ENCODE results near the gene NDP. TPM values are rescaled to one million over a fixed set of nuclear protein-coding genes. Genes with fewer than 3 reads are reported as not detected.

NDP gene
- polyA plus RNA-seq, 2 of the 4 experiments (the other 2 are of a cell fraction), result not detected

DNA sequence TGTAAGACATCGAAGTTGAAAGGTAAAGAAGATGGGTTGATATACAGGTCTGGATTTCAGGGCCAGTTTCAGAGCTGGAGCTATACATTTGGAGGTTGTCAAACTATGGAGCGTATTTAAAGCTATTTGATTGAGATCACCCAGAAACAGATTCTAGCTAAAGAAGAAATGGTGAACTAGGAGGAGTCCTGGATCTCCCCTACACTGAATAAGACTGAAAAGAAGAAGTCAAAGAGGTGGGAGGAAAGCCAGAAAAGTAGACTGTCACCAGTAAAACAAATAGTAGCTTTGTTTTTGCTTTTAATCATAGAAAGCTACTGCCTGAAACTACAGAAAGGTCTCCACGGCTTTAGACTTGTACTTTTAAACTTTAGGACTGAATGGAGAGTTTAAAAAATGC, 5.0 kb upstream of the NDP start:
- Histone ChIP-seq H3K27ac (no peak overlapping the region), H3K4me2 (no peak overlapping the region), H3K9me3 (no peaks in the 10 kb centered on the region), H3K4me1 (0 out of 3 replicates have a peak, but pooled peaks cover 3% of the 10 kb centered on the region), H3K4me3 (no peak overlapping the region)
- ATAC-seq (no peak), FAIRE-seq (no peak), DNase-seq (ENCODE audit: low read depth in 1 of 2, low spot score in 1 of 2) (no peak)
- POLR2A ChIA-PET, result no interaction called here
- no peak for TF ChIP-seq CBX8 (IDR thresholded peaks at IDR 0.05)
- no peak for TF ChIP-seq NR3C1 (IDR thresholded peaks at IDR 0.05)
- no peak for TF ChIP-seq HOXB13 (CRISPR knock-in tag; IDR thresholded peaks at IDR 0.05; ENCODE audit: low read depth)
- TF ChIP-seq FOSB (CRISPR knock-in tag; IDR thresholded peaks at IDR 0.05), result no peak
- no peak for TF ChIP-seq CHD4 (IDR thresholded peaks at IDR 0.05; ENCODE audit: borderline replicate concordance)
- TF ChIP-seq RCOR1 (IDR thresholded peaks at IDR 0.05; ENCODE audit: low read depth, low read length), result no peak
- TF ChIP-seq, protein P1, sequence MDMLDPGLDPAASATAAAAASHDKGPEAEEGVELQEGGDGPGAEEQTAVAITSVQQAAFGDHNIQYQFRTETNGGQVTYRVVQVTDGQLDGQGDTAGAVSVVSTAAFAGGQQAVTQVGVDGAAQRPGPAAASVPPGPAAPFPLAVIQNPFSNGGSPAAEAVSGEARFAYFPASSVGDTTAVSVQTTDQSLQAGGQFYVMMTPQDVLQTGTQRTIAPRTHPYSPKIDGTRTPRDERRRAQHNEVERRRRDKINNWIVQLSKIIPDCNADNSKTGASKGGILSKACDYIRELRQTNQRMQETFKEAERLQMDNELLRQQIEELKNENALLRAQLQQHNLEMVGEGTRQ (IDR thresholded peaks at IDR 0.05), result no peak
- TF ChIP-seq, protein P2, sequence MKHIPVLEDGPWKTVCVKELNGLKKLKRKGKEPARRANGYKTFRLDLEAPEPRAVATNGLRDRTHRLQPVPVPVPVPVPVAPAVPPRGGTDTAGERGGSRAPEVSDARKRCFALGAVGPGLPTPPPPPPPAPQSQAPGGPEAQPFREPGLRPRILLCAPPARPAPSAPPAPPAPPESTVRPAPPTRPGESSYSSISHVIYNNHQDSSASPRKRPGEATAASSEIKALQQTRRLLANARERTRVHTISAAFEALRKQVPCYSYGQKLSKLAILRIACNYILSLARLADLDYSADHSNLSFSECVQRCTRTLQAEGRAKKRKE (CRISPR knock-in tag; IDR thresholded peaks at IDR 0.05; ENCODE audit: low read depth), result no peak
- 21% methylated on average over 3 of the region's 3 CpGs for WGBS (ENCODE audit: missing lambda C conversion rate)
- CTCF ChIA-PET, result no interaction called here

GRCh38 chrX:43976205-43976604, 3.0 kb upstream of the NDP start:
- Histone ChIP-seq H3K27ac (no peak overlapping the region), H3K4me2 (no peak overlapping the region), H3K4me1 (0 out of 3 replicates have a peak, but pooled peaks cover 3% of the 10 kb centered on the region), H3K4me3 (no peak overlapping the region), H3K9me3 (no peaks in the 10 kb centered on the region)
- FAIRE-seq, result no peak
- ChIA-PET CTCF (no interaction called here), POLR2A (no interaction called here)
- DNase-seq (ENCODE audit: low read depth in 1 of 2, low spot score in 1 of 2), result no peak
- no peak for ATAC-seq
- TF ChIP-seq KDM1A (IDR thresholded peaks at IDR 0.05; ENCODE audit: low read depth), result no peak
- TF ChIP-seq JUNB (IDR thresholded peaks at IDR 0.05), result no peak
- TF ChIP-seq, protein P1 (IDR thresholded peaks at IDR 0.05), result no peak
- TF ChIP-seq FOSB (CRISPR knock-in tag; IDR thresholded peaks at IDR 0.05), result no peak
- TF ChIP-seq MAFK (IDR thresholded peaks at IDR 0.05; ENCODE audit: partially characterized antibody), result no peak
- TF ChIP-seq CBX8 (IDR thresholded peaks at IDR 0.05), result no peak
- TF ChIP-seq HOXA7 (CRISPR knock-in tag; IDR thresholded peaks at IDR 0.05), result no peak
- no peak for TF ChIP-seq TP53 (CRISPR knock-in tag; IDR thresholded peaks at IDR 0.05)
- TF ChIP-seq HOXB13 (CRISPR knock-in tag; IDR thresholded peaks at IDR 0.05; ENCODE audit: low read depth), result no peak
- no peak for TF ChIP-seq RCOR1 (IDR thresholded peaks at IDR 0.05; ENCODE audit: low read depth, low read length)
- TF ChIP-seq HES2 (IDR thresholded peaks at IDR 0.05), result no peak

DNA sequence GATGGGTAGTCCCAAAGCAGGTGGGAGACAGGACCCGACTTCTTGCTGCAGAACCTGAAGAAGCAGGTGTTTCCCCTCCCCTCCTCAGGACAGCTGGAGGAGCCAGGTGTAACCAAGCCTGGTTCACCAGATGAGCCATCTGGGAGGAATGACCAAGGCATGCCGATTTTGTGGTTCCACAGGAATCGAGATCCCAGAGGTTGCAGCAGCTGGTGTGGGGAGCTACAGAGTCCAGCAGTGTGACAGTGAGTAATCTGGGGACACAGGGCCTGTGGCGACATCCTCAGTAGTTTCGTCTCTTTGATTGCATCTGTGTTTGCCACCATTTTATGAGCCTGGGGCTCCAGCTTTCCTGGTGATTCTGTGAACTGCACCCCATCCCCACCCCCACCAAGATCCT, 2.6 kb upstream of the NDP start:
- ChIA-PET POLR2A (no interaction called here), CTCF (no interaction called here)
- Histone ChIP-seq H3K9me3 (no peaks in the 10 kb centered on the region), H3K27ac (no peak overlapping the region), H3K4me3 (no peak overlapping the region), H3K4me1 (peaks cover 3% of the 10 kb centered on the region; the same call in 1 of the 3 replicates), H3K4me2 (no peak overlapping the region)
- WGBS (ENCODE audit: missing lambda C conversion rate), result 65% methylated on average over 4 of the region's 5 CpGs
- ATAC-seq (no peak), DNase-seq (ENCODE audit: low read depth in 1 of 2, low spot score in 1 of 2) (no peak), FAIRE-seq (no peak)
- TF ChIP-seq PHF8 (IDR thresholded peaks at IDR 0.05; ENCODE audit: borderline replicate concordance, low read depth), result no peak
- TF ChIP-seq, protein P3, sequence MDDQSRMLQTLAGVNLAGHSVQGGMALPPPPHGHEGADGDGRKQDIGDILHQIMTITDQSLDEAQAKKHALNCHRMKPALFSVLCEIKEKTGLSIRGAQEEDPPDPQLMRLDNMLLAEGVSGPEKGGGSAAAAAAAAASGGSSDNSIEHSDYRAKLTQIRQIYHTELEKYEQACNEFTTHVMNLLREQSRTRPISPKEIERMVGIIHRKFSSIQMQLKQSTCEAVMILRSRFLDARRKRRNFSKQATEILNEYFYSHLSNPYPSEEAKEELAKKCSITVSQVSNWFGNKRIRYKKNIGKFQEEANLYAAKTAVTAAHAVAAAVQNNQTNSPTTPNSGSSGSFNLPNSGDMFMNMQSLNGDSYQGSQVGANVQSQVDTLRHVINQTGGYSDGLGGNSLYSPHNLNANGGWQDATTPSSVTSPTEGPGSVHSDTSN (IDR thresholded peaks at IDR 0.05), result no peak
- TF ChIP-seq CHD2 (IDR thresholded peaks at IDR 0.05; ENCODE audit: low read length, partially characterized antibody), result no peak
- no peak for TF ChIP-seq ZSCAN20 (CRISPR knock-in tag; IDR thresholded peaks at IDR 0.05)
- no peak for TF ChIP-seq NPAS2 (CRISPR knock-in tag; IDR thresholded peaks at IDR 0.05; ENCODE audit: borderline replicate concordance)
- TF ChIP-seq SREBF2 (IDR thresholded peaks at IDR 0.05), result no peak
- no peak for TF ChIP-seq HDAC2 (IDR thresholded peaks at IDR 0.05)
- TF ChIP-seq CBX2 (IDR thresholded peaks at IDR 0.05; ENCODE audit: borderline replicate concordance, low read depth), result no peak
- no peak for TF ChIP-seq NR3C1 (IDR thresholded peaks at IDR 0.05)
- no peak for TF ChIP-seq EHMT2 (IDR thresholded peaks at IDR 0.05; ENCODE audit: low read depth)
- TF ChIP-seq, protein P4, sequence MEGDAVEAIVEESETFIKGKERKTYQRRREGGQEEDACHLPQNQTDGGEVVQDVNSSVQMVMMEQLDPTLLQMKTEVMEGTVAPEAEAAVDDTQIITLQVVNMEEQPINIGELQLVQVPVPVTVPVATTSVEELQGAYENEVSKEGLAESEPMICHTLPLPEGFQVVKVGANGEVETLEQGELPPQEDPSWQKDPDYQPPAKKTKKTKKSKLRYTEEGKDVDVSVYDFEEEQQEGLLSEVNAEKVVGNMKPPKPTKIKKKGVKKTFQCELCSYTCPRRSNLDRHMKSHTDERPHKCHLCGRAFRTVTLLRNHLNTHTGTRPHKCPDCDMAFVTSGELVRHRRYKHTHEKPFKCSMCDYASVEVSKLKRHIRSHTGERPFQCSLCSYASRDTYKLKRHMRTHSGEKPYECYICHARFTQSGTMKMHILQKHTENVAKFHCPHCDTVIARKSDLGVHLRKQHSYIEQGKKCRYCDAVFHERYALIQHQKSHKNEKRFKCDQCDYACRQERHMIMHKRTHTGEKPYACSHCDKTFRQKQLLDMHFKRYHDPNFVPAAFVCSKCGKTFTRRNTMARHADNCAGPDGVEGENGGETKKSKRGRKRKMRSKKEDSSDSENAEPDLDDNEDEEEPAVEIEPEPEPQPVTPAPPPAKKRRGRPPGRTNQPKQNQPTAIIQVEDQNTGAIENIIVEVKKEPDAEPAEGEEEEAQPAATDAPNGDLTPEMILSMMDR (IDR thresholded peaks at IDR 0.05), result no peak
- no peak for TF ChIP-seq ZNF302 (CRISPR knock-in tag; IDR thresholded peaks at IDR 0.05)
- no peak for TF ChIP-seq RCOR1 (IDR thresholded peaks at IDR 0.05; ENCODE audit: low read depth, low read length)

All from A549 (cell line).